Amygdala (tissue), 56 donors: ENCODE measurements around the gene PJA1.

Experiments
- DNase-seq, 56 donors: peaks; one replicate each; lab custom pipeline; 2025; lab: John Stamatoyannopoulos, UW

The PJA1 gene

GRCh38 chrX:69165087-69165651 is at the start of gene PJA1:
Gene PJA1 (minus strand): TSS chrX:69165453. CDS start chrX:69163073, 2,380 bp downstream.
- DNase-seq, result peak in 52 of 56 donors; percentile 1 to 77 (median 46)

GRCh38 chrX:69214463-69214862 is 49.2 kb upstream of the PJA1 start:
- no peak for DNase-seq

GRCh38 chrX:69211701-69212100 is 46.4 kb upstream of the PJA1 start:
- no peak for DNase-seq

- peak in 4 of 56 donors; percentile 1 to 2 (median 2) for DNase-seq
These were observed 45.3 kb upstream of the PJA1 start for GRCh38 chrX:69210581-69210980.

DNA sequence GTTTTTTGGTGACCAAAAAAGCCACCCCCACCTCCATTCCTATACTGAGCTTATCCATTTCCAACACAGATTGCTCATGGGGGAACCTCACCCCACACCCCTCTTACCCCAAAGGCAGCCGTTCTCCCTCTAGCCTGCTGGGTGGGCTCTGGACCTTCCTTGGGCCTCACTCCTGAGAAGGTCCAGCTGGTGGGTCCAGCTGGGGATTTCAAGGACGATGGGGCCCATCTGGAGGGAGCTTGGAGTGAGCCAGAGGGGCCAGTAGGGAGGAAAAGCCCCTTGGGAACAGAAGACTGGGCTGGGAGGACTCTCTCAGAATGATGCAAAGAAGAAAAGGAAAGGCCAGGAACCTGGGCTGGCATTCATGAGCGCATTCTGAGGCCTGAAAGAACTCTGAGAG is 42.0 kb upstream of the PJA1 start:
- no peak for DNase-seq

GRCh38 chrX:69203638-69204037 is 38.4 kb upstream of the PJA1 start:
- no peak for DNase-seq

DNA sequence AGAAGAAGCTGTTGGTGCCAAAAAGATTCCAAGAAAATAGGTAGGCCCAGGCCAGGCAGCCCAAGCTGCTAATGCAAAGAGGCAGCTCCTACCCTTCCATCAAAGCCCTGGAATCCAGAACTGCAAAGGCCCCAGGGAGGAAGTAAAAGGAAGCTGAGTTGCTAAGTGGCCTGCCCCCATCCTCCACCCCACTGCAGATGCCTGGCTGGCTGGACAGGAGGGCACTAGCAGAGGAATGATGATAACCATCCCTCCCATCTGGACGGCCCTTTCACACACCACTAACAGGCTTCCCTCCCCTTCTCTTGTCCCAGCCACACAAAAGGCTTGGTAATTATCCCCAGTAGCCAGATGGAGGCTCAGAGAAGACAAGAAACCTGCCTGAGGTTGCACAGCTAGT is 32.4 kb upstream of the PJA1 start:
- DNase-seq, result no peak

DNA sequence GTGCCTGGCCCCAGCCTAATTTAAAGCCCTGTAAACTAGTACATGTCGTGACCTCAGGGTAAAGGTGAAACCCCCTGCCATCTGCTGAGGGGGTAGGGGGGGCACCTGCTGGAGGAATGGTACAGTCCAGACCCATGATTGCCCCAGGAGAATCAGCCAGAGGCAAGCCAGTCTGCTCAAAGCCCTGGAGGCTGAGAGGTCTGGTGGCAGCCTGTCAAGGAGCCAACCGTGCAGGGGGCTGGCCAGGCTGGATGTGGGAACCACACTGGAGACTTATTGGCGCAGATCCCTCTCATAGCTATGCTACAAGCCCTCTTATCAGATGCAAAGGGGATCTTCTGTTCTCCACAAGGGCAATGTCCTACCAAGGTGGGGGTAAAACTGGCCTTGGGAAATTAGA is 31.4 kb upstream of the PJA1 start:
- no peak for DNase-seq

DNA sequence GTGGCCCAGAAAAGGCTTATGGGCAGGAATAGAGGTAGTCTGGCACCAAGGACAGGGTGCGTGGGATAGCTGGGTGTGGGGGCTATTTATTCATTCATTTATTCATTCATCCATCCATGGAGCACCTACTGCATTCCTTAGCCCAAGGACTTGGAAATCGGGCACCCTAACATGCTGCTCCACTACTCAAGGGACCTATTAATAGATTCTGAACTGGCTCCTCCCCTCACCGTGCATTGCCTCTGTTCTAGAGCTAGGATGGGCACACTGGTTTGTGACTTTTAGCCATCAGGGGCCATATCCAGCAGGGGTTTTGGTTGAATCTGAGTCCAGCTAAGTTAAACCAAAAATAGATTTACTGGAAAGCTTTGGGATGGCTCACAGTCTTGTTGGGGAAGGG is 30.6 kb upstream of the PJA1 start:
- DNase-seq, result no peak

- peak in 1 of 56 donors; percentile 0 for DNase-seq
These were observed 29.9 kb upstream of the PJA1 start for GRCh38 chrX:69195192-69195591.

DNA sequence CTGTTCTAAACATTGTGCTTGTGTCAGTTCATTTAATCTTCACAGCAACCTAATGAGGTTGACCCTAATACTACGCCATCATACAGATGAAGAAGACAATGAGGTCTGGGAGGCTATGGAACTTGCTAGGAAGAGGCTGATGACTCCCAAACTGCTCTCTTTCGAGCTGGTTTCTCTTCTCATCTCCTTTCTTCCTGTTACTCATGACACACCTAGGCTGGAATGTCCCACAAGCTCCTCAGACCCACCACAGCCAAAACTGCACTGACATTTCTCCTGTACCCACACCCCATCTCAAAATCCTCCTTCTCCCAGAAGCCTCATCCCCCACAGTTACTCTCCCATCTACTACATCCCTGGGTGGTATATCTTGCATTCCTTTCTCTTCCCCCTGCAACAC is 27.4 kb upstream of the PJA1 start:
- no peak for DNase-seq

GRCh38 chrX:69189576-69190371 is 24.5 kb upstream of the PJA1 start:
- peak in 45 of 56 donors; percentile 1 to 77 (median 31) for DNase-seq

GRCh38 chrX:69186651-69187050 is 21.4 kb upstream of the PJA1 start:
- no peak for DNase-seq

DNA sequence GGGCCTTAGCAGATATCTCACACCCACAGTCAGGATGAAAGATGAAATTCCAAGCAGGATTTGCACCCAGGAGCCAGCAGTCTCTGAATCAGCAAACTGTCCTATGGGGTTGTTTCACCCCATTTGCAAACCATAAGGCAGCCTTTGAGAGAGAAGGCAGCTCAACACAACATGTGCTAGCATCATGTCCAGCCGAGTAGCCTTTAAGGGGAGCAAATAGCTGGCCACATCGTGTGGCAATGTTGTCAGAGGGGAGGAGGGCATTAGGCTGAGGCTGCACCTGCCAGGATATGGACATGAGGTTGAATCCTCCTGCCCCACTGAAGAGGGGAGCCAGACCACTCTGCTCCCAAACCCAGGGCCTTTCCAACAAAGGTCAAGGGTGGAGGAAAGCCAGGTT is 20.6 kb upstream of the PJA1 start:
- DNase-seq, result no peak

DNA sequence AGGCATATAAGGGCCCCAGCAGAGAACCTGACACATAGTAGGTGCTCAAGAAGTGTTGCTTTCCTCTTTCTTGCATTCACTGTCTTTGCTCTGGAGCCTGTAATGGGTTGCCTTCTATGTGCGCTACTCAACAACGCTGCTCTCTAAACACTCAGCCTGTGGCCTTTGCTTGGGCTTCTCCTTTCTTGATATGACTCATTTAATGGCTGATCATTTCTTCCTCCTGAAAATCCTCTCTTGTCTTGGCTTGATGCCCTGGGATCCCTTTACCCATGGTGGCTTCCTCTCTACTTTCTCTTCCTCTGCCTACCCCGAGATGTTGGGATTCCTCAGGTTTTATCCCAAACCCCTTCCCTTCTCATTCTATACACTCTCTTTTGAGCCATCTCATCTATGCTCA is 19.9 kb upstream of the PJA1 start:
- no peak for DNase-seq

GRCh38 chrX:69182818-69183380 is 17.6 kb upstream of the PJA1 start:
- no peak for DNase-seq

- DNase-seq, result peak in 35 of 56 donors; percentile 1 to 68 (median 26)
These were observed 14.2 kb upstream of the PJA1 start for GRCh38 chrX:69179380-69179911.

- no peak for DNase-seq
These were observed 13.3 kb upstream of the PJA1 start for GRCh38 chrX:69178592-69178991.

- no peak for DNase-seq
These were observed 12.4 kb upstream of the PJA1 start for GRCh38 chrX:69177511-69178162.

DNA sequence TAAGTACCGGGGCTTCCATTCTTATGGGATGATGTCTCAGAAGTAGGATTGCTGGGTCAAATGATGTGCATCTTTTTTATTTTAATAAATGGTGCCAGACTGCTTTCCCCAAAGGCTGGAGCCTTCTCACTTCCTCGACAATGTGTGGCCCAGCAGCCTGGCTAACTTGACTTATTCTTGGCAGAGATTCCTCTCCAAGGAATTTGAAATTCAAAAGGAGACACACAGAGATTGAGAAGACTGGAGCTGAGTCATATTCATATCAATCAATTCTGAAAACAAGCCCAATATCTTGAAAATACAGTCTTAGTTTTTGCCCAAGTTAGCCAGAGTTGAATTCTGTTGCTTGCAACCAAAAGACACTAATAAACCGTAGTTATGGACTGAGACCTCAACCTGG is 10.8 kb upstream of the PJA1 start:
- no peak for DNase-seq

DNA sequence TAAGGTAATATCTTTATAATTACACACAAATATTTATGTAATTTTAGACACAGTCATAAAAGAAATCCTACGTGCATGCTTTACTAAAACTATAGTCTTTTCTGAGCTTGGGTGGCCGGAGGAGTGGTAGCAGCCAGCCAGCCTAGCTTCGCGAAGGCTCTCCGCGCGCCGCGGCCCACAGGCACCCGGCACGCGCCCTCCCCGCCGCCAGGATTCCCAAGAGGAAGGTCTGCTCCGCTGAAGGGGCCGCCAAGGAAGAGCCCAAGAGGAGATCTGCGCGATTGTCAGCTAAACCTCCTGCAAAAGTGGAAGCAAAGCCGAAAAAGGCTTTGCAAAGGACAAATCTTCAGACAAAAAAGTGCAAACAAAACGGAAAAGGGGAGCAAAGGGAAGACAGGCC is 8.7 kb upstream of the PJA1 start:
- DNase-seq, result no peak
